NCI-H128 (cell line): Measurements from ENCODE around the gene LCT.
"Not testable (repeated sequence)": the region's sequence is repeated elsewhere in the genome, so short reads cannot be mapped to it uniquely, and the experiment has no call there.

Source experiments
- DNase-seq: peaks from one replicate; lab custom pipeline; 2025; ENCODE audit not compliant: unreplicated experiment; lab: John Stamatoyannopoulos, UW

Gene LCT

DNA sequence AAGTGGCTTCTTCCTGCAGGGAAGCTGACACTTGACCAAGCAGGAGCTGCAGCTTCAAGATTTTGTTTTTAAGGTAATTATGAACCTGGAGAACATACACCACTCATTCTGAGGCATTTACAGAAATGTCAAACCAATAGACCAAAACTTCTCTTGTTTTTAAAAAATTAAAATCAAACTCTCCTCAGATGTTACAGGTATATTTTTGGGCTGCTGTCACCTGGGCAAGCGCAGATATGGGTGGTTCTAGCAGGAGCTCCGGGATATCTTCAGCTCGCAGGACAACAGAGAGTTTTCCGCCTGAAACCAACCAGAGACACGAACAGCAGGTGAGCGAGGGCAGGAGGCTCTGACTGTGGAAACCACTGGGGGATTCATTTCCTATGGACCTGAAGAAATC lies 4.1 kb downstream of the LCT start:
- DNase-seq: no peak

DNA sequence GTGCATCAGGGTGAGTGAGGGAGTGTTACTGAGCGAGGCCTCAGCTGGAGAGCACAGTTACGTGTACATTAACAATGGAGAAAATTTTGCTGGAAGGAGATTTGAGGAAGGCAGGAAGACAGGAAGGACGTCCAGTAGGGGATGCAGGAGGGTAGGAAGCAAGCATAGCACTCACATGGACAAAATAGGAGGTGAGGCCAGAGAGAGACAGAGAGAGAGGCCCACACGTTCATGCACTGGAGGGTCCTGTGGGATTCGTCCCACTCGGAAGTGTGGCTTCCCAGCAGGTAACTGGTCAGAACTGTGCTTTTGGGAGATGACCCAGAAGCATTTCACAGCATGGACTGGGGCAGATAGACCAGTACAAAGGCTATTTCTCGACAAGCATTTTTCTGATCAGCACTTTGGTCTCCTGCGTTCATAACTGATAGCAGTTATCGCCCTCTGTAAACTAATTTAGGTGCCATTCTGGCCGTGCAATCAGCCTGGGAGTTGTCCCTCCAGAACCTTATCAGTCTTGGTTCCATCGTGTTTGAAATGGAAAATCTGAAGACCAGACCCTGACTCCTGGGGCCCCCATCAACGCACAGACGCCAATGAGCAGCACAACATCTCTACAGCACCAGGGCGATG lies 5.7 kb downstream of the LCT start:
- DNase-seq: no peak

- peak; percentile 43 for DNase-seq
Measured at GRCh38 chr2:135829378-135830135, 7.4 kb downstream of the LCT start.

DNA sequence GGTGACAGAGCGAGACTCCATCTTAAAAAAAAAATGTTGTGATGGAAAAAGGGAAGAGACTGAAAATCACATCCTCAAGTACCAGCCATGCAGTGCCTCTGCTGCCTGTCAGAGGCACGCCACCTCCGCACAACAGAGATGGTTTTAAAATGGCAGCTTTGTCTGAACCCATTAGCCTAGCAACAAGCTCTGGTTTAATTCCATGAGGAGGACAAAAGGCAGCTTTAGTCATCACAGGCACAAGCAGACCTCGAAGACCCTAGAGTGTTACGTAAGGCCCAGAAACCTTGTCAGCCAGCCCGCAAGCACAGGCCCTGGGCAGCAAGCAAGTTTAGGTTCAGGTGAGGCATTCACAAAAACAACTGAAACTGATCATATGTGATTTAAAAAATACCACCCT lies 10.4 kb downstream of the LCT start:
- no peak for DNase-seq

- DNase-seq: no peak
Measured at GRCh38 chr2:135825550-135826176, 11.3 kb downstream of the LCT start.

DNA sequence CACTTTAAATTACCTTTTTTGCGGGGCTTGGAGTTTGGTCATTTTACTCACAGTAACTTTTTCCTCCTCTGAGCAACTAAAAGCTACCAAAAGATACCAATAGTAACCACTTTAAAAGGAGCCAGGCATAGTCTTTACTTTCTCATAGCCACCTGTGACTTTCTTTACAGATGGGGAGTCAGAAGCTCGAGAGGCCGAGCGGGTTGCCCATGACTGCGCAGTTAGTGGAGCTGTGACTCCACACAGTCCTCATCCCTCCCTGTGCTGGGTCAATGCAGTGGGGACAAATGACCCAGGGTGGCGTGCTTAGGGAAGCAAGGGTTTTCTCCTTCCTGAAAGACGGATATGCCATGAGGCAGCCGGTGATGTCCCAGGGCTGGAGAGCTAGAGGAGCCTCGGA lies 11.9 kb downstream of the LCT start:
- no peak for DNase-seq

GRCh38 chr2:135822855-135823254 lies 14.1 kb downstream of the LCT start:
- no peak for DNase-seq

- DNase-seq: no peak
Measured at GRCh38 chr2:135821190-135821589, 15.8 kb downstream of the LCT start.

- DNase-seq: no peak
Measured at GRCh38 chr2:135820003-135820618, 16.9 kb downstream of the LCT start.

DNA sequence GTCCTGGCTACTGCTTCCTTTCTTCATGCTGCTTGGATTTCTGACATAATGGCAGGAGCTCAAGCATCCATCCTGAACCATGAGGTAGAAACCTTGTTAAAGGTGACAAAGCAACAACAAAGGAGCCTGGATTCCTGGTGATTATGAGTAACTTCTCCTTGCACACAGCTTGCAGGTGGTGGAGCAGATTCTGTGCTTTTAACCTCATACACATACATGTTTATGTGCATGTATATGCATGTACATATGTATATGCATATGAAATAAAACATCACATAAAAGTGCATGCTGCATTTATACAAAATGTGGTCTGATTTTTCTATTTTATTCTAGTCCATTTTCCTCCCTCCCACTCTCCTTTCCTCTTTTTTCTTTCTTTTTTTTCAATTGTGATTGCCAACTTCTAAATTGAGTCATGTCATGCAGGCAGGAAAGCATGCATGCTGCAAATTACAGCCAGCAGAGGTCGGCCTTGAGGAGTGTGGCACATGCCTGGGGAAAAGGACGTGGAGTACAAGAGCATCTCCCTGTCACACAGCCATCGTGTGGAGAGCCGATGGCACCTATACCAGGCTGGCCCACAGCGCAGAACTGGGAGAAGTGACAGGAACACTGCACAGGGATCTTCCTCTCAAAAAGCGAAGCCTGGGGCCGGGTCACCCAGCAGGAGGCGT lies 17.9 kb downstream of the LCT start:
- no peak for DNase-seq

DNA sequence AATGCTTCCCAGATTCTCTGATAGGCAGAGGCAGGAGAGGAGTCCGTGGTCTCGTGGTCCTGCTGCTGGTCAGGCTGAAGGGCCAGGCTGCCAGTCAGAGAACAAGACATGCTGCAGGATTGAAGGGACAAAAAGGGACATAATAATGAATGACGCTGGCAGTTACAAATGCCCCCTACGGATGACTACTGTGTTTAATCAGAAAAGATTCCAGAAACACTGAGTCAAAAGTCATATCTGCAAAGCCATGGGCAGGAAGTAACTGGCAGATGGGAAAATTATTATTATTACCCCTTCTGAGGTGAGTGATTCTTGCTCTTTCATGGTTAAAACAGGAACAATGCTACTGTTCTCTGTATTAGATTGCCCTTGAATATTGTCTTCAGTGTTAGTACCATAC lies 19.0 kb downstream of the LCT start:
- no peak for DNase-seq

GRCh38 chr2:135817466-135817865 lies 19.5 kb downstream of the LCT start:
- DNase-seq: no peak

DNA sequence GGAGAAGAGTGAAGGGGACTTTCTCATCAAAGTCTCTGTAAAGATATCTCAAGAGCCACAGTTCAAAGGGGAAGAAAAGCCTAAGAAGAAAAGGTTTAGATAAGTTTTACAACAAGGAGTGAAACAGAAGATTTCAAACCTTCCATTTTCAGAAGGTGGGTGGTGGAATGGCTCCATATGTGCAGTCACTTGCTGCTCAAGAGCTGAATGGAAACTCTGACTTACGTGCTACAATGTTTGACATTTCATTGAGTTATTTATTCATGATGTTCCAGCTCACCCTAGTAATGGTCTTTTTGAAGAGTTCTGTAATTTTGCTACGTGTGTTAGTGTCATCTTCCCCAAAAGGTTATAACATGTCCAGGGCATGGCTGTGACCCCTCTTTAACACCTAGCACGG lies 21.7 kb downstream of the LCT start:
- DNase-seq: no peak

- DNase-seq: no peak
Measured at GRCh38 chr2:135812907-135813511, 24.0 kb downstream of the LCT start.

GRCh38 chr2:135807874-135808273 lies 29.1 kb downstream of the LCT start:
- not testable (repeated sequence) for DNase-seq

DNA sequence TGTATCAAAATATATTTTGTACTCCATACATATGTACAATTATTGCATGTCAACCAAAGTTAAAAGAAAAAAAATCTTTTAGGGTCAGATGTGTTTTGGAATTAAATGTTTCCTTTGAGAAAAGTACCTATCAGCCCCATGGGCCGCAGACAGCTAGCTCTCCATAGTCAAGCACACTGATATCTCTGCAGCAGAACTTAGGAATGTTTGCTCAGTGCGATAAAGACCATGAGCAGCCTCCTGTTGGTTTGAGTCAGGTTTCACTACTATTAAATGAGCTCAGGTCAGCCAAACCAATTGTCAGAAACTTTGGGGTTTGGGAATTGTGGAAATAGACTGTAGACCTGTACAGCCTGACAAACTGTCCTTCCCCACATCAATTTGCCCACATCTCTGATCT lies 33.7 kb downstream of the LCT start:
- no peak for DNase-seq

GRCh38 chr2:135802350-135802749 lies 34.6 kb downstream of the LCT start:
- DNase-seq: no peak

GRCh38 chr2:135800513-135801460 lies 36.2 kb downstream of the LCT start:
- DNase-seq: no peak

- DNase-seq: no peak
Measured at GRCh38 chr2:135799738-135800137, 37.2 kb downstream of the LCT start.

GRCh38 chr2:135798762-135799161 lies 38.2 kb downstream of the LCT start:
- DNase-seq: no peak
